HG03139 (cell line): ENCODE data around the gene SLC9C2.
"Not testable (repeated sequence)": the region's sequence is repeated elsewhere in the genome, so short reads cannot be mapped to it uniquely, and the experiment has no call there.

ENCODE experiments used
- ATAC-seq: cut with Tn5 transposase; IDR thresholded peaks from one replicate; pipeline ENCODE4 v1.9.1; 2021; ENCODE audit not compliant: unreplicated experiment

SLC9C2 gene

GRCh38 chr1:173527151-173527826, 75.6 kb downstream of the SLC9C2 start:
- ATAC-seq = no peak

- ATAC-seq = no peak
These were observed 76.9 kb downstream of the SLC9C2 start for GRCh38 chr1:173525926-173526325.

GRCh38 chr1:173523329-173523728, 79.5 kb downstream of the SLC9C2 start:
- ATAC-seq = no peak

GRCh38 chr1:173520799-173521198, 82.1 kb downstream of the SLC9C2 start:
- no peak for ATAC-seq

- ATAC-seq = not testable (repeated sequence)
These were observed 88.4 kb downstream of the SLC9C2 start for GRCh38 chr1:173514503-173514902.

GRCh38 chr1:173509797-173510196, 93.1 kb downstream of the SLC9C2 start:
- ATAC-seq = no peak

- ATAC-seq = no peak
These were observed 94.3 kb downstream of the SLC9C2 start for GRCh38 chr1:173508541-173508940.

- ATAC-seq = no peak
These were observed 95.0 kb downstream of the SLC9C2 start for GRCh38 chr1:173507847-173508209.

GRCh38 chr1:173507205-173507846, 95.5 kb downstream of the SLC9C2 start:
- ATAC-seq = no peak

GRCh38 chr1:173506437-173506836, 96.4 kb downstream of the SLC9C2 start:
- no peak for ATAC-seq

GRCh38 chr1:173505391-173505790, 97.5 kb downstream of the SLC9C2 start:
- ATAC-seq = no peak

- ATAC-seq = no peak
These were observed 98.6 kb downstream of the SLC9C2 start for GRCh38 chr1:173504268-173504667.

- ATAC-seq = no peak
These were observed 99.5 kb downstream of the SLC9C2 start for GRCh38 chr1:173503391-173503790.

GRCh38 chr1:173502104-173502503, 100.8 kb downstream of the SLC9C2 start:
- ATAC-seq = no peak

- no peak for ATAC-seq
These were observed 103.1 kb downstream of the SLC9C2 start for GRCh38 chr1:173499729-173500128.

- ATAC-seq = no peak
These were observed 106.0 kb downstream of the SLC9C2 start for GRCh38 chr1:173496757-173497320.

- no peak for ATAC-seq
These were observed 107.1 kb downstream of the SLC9C2 start for GRCh38 chr1:173495609-173496267.

GRCh38 chr1:173493125-173493524, 109.7 kb downstream of the SLC9C2 start:
- not testable (repeated sequence) for ATAC-seq

GRCh38 chr1:173491508-173491907, 111.4 kb downstream of the SLC9C2 start:
- ATAC-seq = no peak

GRCh38 chr1:173489929-173490328, 112.9 kb downstream of the SLC9C2 start:
- no peak for ATAC-seq

GRCh38 chr1:173489149-173489600, 113.7 kb downstream of the SLC9C2 start:
- ATAC-seq = no peak

GRCh38 chr1:173488001-173488400, 114.9 kb downstream of the SLC9C2 start:
- no peak for ATAC-seq
